HG03378 (cell line): ENCODE results near the gene GNGT2.
"Not testable (repeated sequence)": the region's sequence is repeated elsewhere in the genome, so short reads cannot be mapped to it uniquely, and the experiment has no call there.

Source experiments
- ATAC-seq: cut with Tn5 transposase; IDR thresholded peaks from one replicate; pipeline ENCODE4 v1.9.1; 2021; ENCODE audit warnings: mild to moderate bottlenecking, moderate library complexity; ENCODE audit not compliant: unreplicated experiment

GNGT2 gene

GRCh38 chr17:49213399-49213798 lies 3.0 kb upstream of the GNGT2 start:
- ATAC-seq = no peak

GRCh38 chr17:49209061-49209571 lies 1.3 kb downstream of the GNGT2 start:
- no peak for ATAC-seq

GRCh38 chr17:49204516-49204915 lies 5.9 kb downstream of the GNGT2 start:
- ATAC-seq = no peak

- no peak for ATAC-seq
Observed at GRCh38 chr17:49203796-49204195, 6.6 kb downstream of the GNGT2 start.

GRCh38 chr17:49201481-49201927 lies 8.9 kb downstream of the GNGT2 start:
- no peak for ATAC-seq

- no peak for ATAC-seq
Observed at GRCh38 chr17:49200423-49201083, 9.8 kb downstream of the GNGT2 start.

GRCh38 chr17:49198211-49198610 lies 12.2 kb downstream of the GNGT2 start:
- no peak for ATAC-seq

- no peak for ATAC-seq
Observed at GRCh38 chr17:49197346-49197998, 12.9 kb downstream of the GNGT2 start.

- no peak for ATAC-seq
Observed at GRCh38 chr17:49196520-49196919, 13.9 kb downstream of the GNGT2 start.

GRCh38 chr17:49195751-49196150 lies 14.6 kb downstream of the GNGT2 start:
- ATAC-seq = no peak

GRCh38 chr17:49194297-49194607 lies 16.1 kb downstream of the GNGT2 start:
- no peak for ATAC-seq

GRCh38 chr17:49193513-49194296 lies 16.7 kb downstream of the GNGT2 start:
- no peak for ATAC-seq

GRCh38 chr17:49191917-49192741 lies 18.2 kb downstream of the GNGT2 start:
- peak; percentile 54 for ATAC-seq

- ATAC-seq = peak; percentile 10
Observed at GRCh38 chr17:49191409-49191916, 18.9 kb downstream of the GNGT2 start.

- no peak for ATAC-seq
Observed at GRCh38 chr17:49190932-49191331, 19.4 kb downstream of the GNGT2 start.

- no peak for ATAC-seq
Observed at GRCh38 chr17:49187301-49187700, 23.1 kb downstream of the GNGT2 start.

GRCh38 chr17:49185381-49185780 lies 25.0 kb downstream of the GNGT2 start:
- not testable (repeated sequence) for ATAC-seq

- not testable (repeated sequence) for ATAC-seq
Observed at GRCh38 chr17:49184522-49184921, 25.9 kb downstream of the GNGT2 start.

GRCh38 chr17:49183801-49184200 lies 26.6 kb downstream of the GNGT2 start:
- ATAC-seq = no peak

GRCh38 chr17:49183341-49183740 lies 27.0 kb downstream of the GNGT2 start:
- no peak for ATAC-seq
